Stimulated activated CD4-positive, alpha-beta T cell treated with anti-CD3 and anti-CD28 coated beads, Interleukin-4, amount 100 ng/mL, for 1 hour (primary cell): Measurements from ENCODE around the gene PTK7.
"Not testable (repeated sequence)": the region's sequence is repeated elsewhere in the genome, so short reads cannot be mapped to it uniquely, and the experiment has no call there.

ENCODE experiments used
- DNase-seq: peaks from one replicate; pipeline ENCODE4 v3.0.0-alpha.2; 2020

Gene PTK7

DNA sequence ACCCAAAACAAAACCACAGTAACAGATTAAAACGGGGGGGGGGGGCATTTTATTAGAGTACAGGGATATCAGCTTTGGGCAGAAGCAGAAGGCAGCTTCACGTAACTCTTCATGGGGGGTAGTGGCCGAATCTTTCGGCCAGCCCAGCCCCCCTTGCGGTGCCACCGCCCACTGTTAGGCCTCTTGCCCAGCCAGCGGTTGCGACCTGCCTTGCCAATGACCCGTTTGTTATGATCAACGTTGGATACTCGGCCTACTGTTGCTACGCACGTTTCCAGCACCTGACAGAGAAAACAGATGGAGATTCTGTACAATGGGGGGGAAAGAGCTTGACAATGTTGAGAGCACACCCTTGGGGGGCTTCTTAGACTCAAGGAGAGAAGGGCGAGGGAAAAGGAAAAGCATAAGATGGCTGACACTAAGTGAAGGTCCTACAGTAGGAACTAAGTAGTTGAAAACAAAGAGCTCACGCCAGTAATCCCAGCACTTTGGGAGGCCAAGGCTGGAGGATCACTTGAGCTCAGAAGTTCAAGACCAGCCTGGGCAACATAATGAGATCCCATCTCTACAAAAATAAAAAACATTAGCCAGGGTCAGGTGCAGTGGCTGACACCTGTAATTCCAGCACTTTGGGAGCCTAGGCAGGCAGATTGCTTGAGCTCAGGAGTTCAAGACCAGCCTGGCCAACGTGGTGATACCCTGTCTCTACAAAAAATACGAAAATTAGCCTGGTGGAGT is 21.7 kb upstream of the PTK7 start:
- DNase-seq: no peak

DNA sequence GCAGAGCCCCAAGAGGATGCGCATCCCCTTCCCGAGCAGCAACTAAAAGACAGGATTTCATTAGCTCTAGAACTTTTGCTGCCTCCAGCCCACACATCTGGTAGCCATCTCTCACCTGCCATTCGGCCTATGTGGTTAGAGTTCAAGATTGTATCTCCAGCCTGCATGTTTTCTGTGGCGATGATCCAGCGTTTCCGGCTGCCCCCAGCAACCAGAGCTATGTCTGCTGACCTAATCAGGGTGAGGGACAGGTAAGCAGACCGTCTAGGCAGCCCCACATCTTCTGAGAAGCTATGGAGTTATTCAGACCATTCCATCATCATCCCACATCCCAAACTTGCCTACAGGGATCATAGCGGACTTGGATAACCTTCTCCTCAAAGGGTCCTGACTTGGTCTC is 20.1 kb upstream of the PTK7 start:
- DNase-seq: no peak

DNA sequence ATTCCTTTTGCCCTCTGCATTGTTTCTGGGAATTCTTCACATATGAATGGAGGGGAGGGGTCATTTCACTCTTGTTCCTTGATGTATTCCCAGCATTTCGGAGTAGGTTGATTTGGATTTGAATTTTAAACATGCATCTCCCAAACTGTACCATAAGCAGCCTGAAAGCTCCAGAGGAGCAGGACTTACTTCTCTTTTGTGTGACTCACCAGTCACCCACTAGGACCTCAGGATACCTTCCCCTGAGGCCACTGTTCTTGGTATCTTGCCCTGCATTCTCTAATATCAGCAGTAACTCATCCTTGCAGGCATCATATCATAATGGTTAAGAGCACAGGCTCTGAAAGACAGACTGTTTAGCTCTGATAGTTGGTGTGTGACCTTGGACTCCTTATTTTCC is 17.6 kb upstream of the PTK7 start:
- DNase-seq: no peak

DNA sequence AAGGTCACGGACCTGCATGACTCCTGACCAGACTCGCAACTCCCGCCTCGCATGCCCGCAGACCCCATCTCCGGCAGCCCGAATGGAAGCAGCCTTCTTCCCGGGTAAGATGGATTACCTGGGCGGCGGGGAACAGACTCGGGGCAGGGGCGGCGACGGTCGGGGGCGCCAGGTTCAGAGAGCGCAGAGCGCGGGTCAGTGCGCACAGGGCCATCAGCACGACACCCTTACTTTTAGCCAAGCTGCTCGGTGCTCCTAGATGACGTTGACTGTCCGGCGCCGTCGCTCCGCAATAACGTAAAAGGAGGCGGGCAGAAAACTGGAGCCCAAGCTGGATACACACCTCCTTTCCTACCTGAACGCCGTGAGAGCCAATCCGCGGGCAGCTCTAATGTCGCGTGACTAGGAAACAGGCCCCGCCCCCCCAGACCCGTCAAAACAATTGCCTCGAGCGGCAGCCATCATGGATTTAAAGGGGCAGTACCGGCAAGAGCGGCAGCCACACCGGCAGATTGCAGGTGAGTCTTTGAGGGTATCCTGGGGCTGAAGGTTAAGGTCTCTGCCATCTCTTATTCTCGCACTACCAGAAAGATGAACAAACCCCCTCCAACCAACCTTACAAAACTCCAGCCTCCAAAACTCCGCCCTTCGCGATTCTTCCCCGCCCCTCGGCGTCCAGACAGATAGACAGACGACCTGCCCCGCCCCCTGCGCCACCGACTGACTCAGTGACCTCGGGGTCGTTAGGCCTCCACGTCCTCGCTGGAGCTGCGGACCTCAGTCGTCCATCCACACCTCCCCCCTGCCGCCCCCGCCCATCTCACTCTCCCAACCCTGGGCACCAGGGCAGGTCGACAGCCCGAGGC is 16.7 kb upstream of the PTK7 start, which contains the start of the genes KLC4 and MRPL2:
Gene KLC4 (plus strand): TSS at position 464 of the 866 bp plus-strand sequence. CDS start 1,705 bp downstream, outside the sequence.
Gene MRPL2 (minus strand): TSS at position 267 of the 866 bp plus-strand sequence. CDS start 53 bp downstream, at position 214.
- peak; percentile 96 for DNase-seq

DNA sequence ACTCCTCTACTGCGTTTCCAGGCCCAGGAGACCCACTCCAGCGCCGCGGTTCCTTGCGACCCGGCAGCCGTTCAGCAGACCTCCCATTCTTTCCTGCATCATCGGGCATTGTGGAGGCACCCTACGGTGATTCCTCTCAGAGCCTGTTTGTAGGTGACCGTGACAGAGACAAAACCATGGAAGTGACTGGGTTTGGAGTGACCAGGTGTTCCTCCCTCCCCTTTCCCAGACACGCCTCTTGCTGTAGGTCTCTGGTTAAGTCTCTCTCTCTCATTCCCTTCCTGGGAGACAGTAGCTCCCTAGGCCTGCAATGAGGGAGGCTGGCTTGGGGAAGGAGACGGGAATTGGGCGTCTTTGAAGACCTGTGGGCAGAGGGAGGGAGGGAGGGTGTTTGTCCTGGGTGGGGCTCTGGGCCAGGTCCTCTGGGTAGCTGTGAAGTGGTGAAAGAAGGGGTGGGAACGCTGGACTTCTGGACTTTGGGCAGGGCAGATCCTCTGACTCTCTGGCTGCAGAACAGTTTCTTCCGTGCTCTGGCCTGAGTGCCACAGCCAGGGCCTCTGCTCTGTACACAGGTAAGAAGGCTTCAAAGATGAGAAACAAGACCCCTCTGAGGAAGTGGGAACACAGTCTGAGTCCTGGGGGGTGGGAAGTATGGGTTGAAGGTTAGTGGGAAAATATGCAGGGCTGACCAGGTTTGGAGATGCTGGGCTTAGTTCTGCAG is 15.9 kb upstream of the PTK7 start:
- no peak for DNase-seq

DNA sequence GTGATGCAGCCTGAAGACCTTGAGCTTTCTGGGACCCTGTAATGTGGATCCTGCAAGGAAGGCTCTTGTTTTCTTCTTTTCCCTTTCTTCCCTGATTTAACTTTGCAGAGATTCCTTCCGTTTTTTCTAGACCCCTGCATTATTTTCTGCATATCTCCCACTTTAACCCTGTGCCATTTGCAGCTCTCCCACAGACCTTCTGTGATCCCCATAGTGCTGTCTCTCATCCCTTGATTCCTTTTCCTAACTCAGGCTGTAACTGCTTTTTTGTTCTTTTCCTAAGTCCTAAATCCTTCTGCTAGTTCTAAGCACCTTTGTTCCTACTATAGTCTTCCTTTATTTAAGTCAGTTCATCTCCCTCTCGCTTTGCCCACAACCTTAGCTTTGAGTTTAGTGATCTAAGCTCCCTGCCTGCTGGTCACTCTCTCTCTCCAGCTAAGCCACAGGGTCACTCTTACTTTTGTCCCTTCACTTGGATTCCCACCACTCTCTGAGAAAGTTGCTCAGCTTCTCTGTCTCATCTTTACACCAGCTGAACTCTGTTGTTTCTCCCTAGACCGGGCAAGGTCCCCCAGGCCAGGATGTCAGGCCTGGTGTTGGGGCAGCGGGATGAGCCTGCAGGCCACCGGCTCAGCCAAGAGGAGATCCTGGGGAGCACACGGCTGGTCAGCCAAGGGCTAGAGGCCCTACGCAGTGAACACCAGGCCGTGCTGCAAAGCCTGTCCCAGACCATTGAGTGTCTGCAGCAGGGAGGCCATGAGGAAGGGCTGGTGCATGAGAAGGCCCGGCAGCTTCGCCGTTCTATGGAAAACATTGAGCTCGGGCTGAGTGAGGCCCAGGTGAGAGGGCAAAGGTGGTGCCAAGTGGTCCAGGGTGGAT is 15.1 kb upstream of the PTK7 start:
- DNase-seq: no peak

DNA sequence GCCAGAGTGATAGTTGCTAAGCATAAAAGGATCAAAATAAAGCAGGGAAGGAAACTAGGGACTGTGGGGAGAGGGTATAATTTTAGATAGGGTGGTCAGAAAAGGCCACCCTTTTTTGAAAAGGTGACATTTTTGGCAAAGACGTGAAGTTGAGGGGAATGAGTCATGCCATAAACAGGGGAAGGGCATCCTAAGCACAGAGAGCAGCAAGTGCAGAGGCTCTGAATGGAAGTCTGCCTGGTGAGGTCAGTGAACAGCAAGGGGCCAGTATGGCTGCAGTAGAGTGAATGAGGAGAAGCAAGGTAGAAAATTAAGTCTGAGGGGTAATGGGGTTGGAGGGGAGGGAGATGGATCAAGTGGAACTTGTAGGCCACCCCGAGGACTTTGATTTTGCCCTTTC is 14.3 kb upstream of the PTK7 start:
- no peak for DNase-seq

DNA sequence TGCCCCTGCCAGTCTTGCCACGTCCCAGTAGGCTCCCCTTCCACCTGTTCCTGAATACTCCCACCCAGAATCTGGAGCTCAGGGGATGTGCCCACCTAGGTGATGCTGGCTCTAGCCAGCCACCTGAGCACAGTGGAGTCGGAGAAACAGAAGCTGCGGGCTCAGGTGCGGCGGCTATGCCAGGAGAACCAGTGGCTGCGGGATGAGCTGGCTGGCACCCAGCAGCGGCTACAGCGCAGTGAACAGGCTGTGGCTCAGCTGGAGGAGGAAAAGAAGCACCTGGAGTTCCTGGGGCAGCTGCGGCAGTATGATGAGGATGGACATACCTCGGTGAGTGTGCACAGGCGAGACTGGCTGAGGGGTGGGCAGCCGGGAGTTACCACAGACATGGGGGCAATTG is 13.3 kb upstream of the PTK7 start:
- DNase-seq: no peak

DNA sequence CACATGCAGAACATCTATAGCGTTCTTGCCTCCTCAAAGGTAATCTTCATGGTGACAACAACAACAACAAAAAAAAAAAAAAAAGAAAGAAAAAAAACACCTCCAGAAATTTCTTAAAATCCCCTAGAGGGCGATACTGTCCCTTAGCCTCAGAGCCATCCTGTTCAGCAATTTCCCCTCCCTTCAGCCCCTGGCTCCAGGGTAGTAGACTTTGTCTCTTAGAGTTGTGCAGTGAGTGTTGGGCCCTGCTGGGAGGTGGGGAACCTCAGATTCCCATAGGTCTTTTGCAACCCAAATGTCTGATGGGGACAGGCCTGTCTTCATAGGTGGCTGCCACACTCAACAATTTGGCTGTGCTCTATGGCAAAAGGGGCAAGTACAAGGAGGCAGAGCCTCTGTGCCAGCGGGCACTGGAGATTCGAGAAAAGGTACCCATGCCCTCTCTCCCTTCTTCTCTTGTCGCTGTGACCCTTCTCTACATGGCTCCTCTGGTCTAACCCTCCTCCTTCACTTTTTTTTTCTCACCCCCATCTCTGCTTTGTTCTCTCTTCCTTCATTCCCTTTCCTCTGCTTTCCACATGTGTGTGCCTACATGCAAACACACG is 6.0 kb upstream of the PTK7 start:
- no peak for DNase-seq

DNA sequence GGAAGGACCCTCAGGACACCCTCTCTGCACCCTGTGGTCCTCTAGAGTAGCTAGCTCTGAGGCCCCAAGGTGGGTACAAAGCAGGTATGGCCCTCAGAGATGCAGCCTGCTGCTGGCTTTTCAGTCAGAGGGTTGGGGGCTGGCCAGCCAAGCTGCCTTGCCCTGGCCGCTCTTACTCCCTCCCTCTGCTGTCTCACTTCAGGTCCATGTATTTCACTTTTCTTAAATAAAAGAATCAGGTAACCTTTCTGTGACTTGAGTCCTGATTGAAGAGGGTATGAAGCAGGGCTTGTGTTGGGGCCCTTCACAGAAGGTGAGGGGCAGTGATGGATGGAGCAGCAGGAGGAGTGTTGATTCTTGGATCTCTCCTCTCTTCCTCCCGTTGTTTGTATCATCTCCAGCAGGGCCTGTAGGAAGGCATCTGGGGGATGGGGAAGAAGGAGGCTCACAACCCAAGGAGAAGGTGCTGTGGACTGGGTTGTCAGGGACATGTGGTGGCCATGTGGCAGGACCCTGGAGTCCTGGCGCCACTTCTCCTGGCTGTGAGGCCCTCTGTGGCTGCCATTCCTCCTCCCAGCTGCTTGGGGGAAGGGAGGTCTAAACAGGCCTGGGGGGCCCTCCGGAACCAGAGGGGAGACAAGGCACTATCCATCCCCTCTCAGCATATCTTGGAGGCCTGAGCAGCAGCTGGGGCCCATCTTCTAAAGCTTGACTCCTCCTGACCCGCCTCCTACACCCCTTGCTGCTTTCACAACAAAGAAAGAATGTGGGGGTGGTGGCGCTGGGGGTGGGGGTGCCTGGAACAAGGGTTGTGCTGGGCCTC is 1.1 kb upstream of the PTK7 start:
- DNase-seq: no peak

DNA sequence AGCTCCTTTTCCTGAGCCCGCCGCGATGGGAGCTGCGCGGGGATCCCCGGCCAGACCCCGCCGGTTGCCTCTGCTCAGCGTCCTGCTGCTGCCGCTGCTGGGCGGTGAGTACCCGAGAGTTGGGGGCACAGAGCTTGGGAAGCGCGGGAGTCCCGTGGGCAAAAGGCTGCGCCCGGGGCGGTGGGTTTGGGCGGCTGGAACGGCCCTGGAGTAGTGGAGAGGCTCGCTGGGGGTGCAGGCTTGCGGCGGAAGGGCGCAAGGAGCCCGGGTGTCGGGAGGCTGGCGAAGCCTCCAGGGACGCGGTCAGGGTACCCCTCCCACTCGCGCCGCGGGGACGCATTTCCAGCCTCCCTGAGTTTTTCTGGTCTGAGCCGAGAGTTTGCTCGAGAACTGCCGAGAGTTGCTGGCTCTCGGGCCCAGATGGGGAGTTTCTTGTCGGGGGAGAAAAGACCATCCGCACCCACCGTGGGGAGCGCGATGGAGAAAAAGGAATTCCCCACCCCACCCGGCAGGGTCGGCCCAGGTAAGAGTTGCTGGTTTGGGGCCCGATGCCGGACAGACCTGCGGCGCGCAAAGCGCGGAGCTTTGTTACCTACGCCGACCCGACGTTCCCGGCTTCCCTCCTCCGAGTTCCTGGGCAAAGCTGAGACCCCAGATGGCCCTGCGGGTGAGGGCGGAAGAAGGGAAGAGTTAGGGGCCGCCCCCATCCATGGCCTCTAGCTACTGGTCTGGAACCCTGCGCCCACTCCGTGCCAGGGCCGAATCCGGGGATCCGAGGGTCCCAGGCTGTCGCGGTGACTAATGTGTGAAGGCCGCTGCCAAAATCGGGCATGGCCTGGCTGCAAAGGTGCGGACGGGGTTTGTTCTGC is 584 bp downstream of the PTK7 start:
- DNase-seq: no peak

DNA sequence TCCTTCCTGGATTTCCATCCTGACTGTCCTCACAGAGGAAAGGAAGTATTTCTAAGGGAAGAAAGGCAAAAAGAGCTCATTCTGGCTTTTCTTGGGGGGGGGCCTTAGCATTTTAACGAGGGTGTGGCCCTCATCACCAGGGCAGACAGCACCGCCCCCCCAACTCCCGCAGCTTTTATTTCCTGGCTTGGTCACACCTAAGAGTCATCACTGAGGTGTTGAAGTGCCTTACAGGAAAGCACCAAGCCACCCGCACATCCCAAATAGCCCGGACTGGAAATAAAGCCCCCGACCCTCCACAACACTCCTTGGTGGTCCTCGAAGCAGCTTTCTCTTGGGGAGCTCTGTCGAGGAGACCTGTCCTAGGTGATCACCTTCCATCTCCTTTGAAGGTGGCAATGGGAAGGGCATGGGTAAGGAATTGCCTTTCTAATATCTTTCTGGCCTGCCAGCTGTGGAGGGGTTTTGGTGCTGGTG is 1.3 kb downstream of the PTK7 start:
- DNase-seq: no peak

DNA sequence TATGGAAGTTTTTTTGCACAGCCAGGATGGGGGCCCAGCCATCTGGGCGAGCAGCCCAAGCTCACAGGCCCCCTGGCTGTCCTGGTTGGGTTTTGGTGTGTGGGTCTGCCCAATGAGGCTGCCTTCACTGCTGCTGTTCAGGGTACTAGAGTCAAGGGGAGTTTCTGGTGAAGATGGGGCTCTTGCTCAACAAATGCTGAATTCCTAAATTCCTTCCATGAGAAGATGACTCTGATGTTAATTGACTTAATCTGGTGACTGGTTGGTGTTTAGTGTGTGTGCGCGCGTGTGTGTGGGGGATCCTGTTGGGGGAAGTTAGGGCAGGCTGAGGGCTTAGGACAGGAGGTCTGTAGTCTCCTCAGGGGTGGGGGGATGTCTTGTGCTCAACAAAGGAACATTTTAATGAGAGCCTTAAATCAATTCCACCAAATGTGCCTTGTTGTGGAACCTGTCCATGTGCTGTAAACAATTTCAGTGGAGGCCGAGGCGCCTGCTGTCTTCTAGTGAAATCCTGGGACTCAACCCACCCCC is 1.9 kb downstream of the PTK7 start:
- no peak for DNase-seq

DNA sequence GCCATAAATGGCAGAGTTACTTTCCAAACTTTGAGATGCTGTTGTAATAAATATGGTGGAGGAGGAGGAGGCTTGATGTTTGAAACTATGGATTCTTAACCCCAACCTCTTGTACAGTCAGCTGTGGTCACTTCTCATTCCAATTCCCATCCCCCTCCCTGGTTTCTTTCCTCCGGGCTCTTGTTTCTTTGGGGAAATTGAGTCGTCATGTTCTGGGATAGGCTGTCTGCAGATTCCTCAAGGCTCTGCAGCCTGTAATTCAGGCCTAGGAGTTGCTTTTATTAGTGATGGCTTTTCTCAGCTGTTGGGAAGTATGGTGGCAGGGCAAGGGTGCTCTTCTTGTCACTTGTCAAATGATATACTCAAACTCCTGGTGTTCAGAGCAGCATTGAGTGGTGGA is 2.6 kb downstream of the PTK7 start:
- no peak for DNase-seq

DNA sequence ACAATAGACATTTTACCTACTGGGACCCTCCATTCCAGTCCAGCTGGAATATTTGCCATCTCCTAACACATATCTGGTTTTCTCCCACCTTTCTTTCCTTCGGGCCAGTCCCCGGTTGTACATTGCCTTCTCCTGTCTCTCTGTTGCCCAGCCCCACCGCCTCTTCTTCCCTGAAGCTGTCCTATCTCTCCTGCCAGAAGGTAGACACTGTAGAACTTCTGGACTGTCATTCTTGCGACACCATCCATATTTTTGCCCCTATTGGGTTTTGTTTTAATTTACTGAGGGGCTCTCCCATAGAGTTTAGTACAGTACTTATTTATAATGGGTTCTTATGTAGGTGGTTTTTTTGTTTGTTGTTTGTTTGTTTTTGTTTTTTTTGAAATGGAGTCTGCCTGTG is 4.9 kb downstream of the PTK7 start:
- no peak for DNase-seq

DNA sequence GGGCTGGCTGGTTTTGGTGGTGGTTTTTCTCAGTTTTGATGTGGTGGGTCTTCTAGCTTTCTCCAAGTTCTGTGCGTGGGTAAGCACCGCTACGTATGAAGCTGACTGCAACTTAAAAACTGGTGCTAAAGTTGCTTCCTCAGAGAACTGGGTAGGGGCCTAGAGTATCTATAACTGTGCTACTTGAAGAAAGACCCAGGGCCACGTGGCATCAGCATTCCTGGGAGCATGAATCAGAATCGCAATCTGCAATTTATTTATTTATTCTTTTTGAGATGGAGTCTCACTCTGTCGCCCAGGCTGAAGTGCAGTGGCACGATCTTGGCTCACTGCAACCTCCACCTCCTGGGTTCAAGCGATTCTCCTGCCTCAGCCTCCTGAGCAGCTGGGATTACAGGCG is 5.8 kb downstream of the PTK7 start:
- not testable (repeated sequence) for DNase-seq

DNA sequence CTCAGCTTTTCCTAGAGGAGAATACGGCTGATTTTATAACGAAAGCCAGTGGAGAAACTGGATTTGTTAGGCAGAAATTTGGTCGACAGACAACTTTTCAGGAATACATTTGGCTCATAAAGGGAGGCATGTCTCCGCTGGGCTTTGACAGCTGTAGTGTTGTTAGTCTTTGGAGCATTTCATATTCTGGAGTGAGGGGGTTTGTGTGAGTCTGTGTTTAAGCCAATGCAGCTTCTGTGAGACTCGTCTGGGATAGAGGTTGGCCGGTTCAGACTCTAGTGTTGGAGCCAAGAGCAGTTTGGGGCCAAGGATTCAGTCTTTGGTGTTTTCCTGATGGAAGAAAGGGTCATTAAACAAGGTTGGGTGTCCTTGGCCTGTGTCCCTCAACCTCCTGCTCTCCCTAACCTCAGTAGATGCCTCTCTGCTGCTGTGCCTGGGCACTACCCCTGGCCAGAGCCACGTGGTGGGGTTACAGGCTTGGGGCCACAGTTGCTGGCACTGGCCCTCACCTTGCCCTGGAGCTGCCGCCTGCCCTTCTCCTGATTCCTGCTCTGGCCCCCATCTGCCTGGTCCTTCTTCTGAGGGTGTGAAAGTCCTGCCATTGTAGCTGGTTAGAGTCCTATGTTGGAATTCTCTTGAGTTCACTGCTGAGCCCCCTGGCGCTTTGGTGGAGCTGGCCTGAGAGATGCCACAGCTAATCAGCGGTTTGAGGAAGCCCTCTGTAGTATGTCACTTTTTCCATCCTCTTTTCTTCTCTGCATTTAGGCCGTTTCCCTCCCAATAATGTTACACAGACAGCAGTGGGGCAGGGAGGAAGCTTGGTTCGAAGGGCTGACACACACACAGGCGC is 6.9 kb downstream of the PTK7 start:
- DNase-seq: no peak

DNA sequence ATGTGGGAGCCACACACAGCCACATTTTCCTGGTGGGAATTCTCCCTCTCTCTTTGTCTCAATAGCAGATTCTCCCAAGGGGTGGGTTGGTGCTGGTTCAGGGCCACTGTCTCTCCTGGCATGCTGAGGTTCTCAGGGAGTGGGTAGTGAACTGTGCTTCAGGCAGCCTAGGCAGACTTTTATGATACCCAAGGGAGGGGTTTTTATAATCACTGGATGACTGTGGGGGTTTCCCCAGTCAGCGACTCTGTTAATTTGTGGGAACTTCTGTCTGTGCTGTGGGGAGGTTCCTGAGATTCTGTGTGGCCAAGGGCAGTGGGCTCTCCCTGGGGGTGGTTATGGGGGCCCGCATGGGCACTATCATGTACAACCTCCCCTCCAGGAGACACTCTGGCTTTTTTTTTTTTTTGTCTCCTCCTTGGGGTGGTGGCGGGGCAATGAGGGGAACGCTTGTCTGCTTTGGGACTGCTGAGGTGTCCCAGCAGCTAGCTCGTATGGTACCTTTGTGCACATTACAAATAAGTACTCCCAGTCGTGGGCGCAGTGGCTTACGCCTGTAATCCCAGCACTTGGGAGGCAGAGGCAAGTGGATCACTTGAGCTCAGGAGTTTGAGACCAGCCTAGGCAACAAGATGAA is 10.0 kb downstream of the PTK7 start:
- no peak for DNase-seq
